Uterus (tissue), 2 donors: ENCODE results near the gene OR5H2.

Source experiments
- CTCF ChIP-seq, 4 experiments: fragments of 200-600 bp in 2 of 4; fragments of 450-650 bp in 2 of 4; sonication (generic) in 2 of 4; IDR thresholded peaks; one replicate each; pipeline ENCODE4 v1.5.1; 2016 to 2019; ENCODE audit warnings: antibody characterized with exemption in 4 of 4, mild to moderate bottlenecking in 2 of 4, moderate library complexity in 1 of 4
- POLR2A ChIP-seq, 2 donors: fragments of 450-650 bp; IDR thresholded peaks; one replicate each; pipeline ENCODE4 v1.6.1; 2016; ENCODE audit warnings: antibody characterized with exemption in 2 of 2, mild to moderate bottlenecking in 1 of 2, moderate library complexity in 1 of 2

GRCh38 chr3:98242155-98242554 lies 40.1 kb upstream of the OR5H2 start:
- TF ChIP-seq CTCF (IDR thresholded peaks at IDR 0.05): no peak
- TF ChIP-seq POLR2A (IDR thresholded peaks at IDR 0.05): no peak
